Measurements from ENCODE around the gene ADGB. TPM values are rescaled to one million over a fixed set of nuclear protein-coding genes. Genes with fewer than 3 reads are reported as not detected.

ADGB gene
- total RNA-seq, 1 experiment from 2014 or later: not detected

GRCh38 chr6:146829792-146830565 is 231.2 kb downstream of the ADGB start:
- ATAC-seq: no peak
- ChIA-PET POLR2A (ENCODE audit: unreplicated experiment) (no interaction called here), CTCF (no interaction called here)
- intact Hi-C loops (cut with micrococcal nuclease): no loop called here
- Histone ChIP-seq H3K4me2 (ENCODE audit: low read length) (no peak overlapping the region), H3K9me2 (replicated peaks; ENCODE audit: low read length) (no peaks in the 10 kb centered on the region), H4K20me1 (ENCODE audit: low read length) (no peaks in the 10 kb centered on the region), H2AFZ (ENCODE audit: low read length) (no peak overlapping the region), H3K9me3 (ENCODE audit: low read length) (no peaks in the 10 kb centered on the region), H3K9ac (ENCODE audit: low read length) (no peak overlapping the region), H3K4me3 (ENCODE audit: low read length) (no peak overlapping the region), H3K27me3 (ENCODE audit: low read length) (no peaks in the 10 kb centered on the region), H3F3A (ENCODE audit: low read length, unreplicated experiment) (no peaks in the 10 kb centered on the region), H3K79me2 (ENCODE audit: low read length) (no peaks in the 10 kb centered on the region), H3K27ac (ENCODE audit: low read length) (no peak overlapping the region), H3K36me3 (ENCODE audit: low read depth, low read length) (no peaks in the 10 kb centered on the region), H3K4me1 (ENCODE audit: insufficient read depth, low read length) (peaks cover 12% of the 10 kb centered on the region; the same call in 1 of the 2 replicates)
- no TSS peak for BruUV-seq (replicated peaks)
- TF ChIP-seq EZH2phosphoT487 (IDR thresholded peaks at IDR 0.05; ENCODE audit: borderline replicate concordance, low read length): no peak
- TF ChIP-seq, protein P1, sequence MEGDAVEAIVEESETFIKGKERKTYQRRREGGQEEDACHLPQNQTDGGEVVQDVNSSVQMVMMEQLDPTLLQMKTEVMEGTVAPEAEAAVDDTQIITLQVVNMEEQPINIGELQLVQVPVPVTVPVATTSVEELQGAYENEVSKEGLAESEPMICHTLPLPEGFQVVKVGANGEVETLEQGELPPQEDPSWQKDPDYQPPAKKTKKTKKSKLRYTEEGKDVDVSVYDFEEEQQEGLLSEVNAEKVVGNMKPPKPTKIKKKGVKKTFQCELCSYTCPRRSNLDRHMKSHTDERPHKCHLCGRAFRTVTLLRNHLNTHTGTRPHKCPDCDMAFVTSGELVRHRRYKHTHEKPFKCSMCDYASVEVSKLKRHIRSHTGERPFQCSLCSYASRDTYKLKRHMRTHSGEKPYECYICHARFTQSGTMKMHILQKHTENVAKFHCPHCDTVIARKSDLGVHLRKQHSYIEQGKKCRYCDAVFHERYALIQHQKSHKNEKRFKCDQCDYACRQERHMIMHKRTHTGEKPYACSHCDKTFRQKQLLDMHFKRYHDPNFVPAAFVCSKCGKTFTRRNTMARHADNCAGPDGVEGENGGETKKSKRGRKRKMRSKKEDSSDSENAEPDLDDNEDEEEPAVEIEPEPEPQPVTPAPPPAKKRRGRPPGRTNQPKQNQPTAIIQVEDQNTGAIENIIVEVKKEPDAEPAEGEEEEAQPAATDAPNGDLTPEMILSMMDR (conservative IDR thresholded peaks at IDR 0.05; ENCODE audit: low read depth, low read length): no peak
- no peak for TF ChIP-seq EZH2 (IDR thresholded peaks at IDR 0.05; ENCODE audit: low read length, unreplicated experiment)
- DNase-seq: no peak

GRCh38 chr6:146833157-146833556 is 234.4 kb downstream of the ADGB start:
- Histone ChIP-seq H3K9me3 (ENCODE audit: low read length) (no peaks in the 10 kb centered on the region), H3K36me3 (ENCODE audit: low read depth, low read length) (no peaks in the 10 kb centered on the region), H3K4me2 (ENCODE audit: low read length) (no peak overlapping the region), H3K79me2 (ENCODE audit: low read length) (no peaks in the 10 kb centered on the region), H3K9me2 (replicated peaks; ENCODE audit: low read length) (no peaks in the 10 kb centered on the region), H2AFZ (ENCODE audit: low read length) (no peak overlapping the region), H3K4me1 (ENCODE audit: insufficient read depth, low read length) (no peaks in the 10 kb centered on the region), H3F3A (ENCODE audit: low read length, unreplicated experiment) (no peaks in the 10 kb centered on the region), H4K20me1 (ENCODE audit: low read length) (no peaks in the 10 kb centered on the region), H3K27me3 (ENCODE audit: low read length) (no peaks in the 10 kb centered on the region), H3K27ac (ENCODE audit: low read length) (no peak overlapping the region), H3K4me3 (ENCODE audit: low read length) (no peak overlapping the region), H3K9ac (ENCODE audit: low read length) (no peak overlapping the region)
- BruUV-seq (replicated peaks): no TSS peak
- POLR2A ChIA-PET (ENCODE audit: unreplicated experiment): no interaction called here
- DNase-seq (no peak), ATAC-seq (no peak)
- CTCF ChIA-PET: no interaction called here
- TF ChIP-seq EZH2 (IDR thresholded peaks at IDR 0.05; ENCODE audit: low read length, unreplicated experiment): no peak
- TF ChIP-seq, protein P1 (conservative IDR thresholded peaks at IDR 0.05; ENCODE audit: low read depth, low read length): no peak
- TF ChIP-seq EZH2phosphoT487 (IDR thresholded peaks at IDR 0.05; ENCODE audit: borderline replicate concordance, low read length): no peak
- intact Hi-C loops (cut with micrococcal nuclease): no loop called here

GRCh38 chr6:146840216-146840615 is 241.4 kb downstream of the ADGB start:
- no peaks in the 10 kb centered on the region for H3F3A ChIP-seq (ENCODE audit: low read length, unreplicated experiment)
- H3K27ac ChIP-seq (ENCODE audit: low read length): no peak overlapping the region
- no peaks in the 10 kb centered on the region for H3K27me3 ChIP-seq (ENCODE audit: low read length)
- CTCF ChIA-PET: no interaction called here
- POLR2A ChIA-PET (ENCODE audit: unreplicated experiment): no interaction called here
- H3K36me3 ChIP-seq (ENCODE audit: low read depth, low read length): no peaks in the 10 kb centered on the region
- no peaks in the 10 kb centered on the region for H4K20me1 ChIP-seq (ENCODE audit: low read length)
- intact Hi-C loops (cut with micrococcal nuclease): no loop called here
- ATAC-seq (no peak), DNase-seq (no peak)
- H3K9me2 ChIP-seq (replicated peaks; ENCODE audit: low read length): no peaks in the 10 kb centered on the region
- no peaks in the 10 kb centered on the region for H3K79me2 ChIP-seq (ENCODE audit: low read length)
- no peak overlapping the region for H3K4me3 ChIP-seq (ENCODE audit: low read length)
- no peak overlapping the region for H3K4me2 ChIP-seq (ENCODE audit: low read length)
- H2AFZ ChIP-seq (ENCODE audit: low read length): no peak overlapping the region
- H3K9me3 ChIP-seq (ENCODE audit: low read length): no peaks in the 10 kb centered on the region
- no peak for TF ChIP-seq EZH2 (IDR thresholded peaks at IDR 0.05; ENCODE audit: low read length, unreplicated experiment)
- TF ChIP-seq, protein P1 (conservative IDR thresholded peaks at IDR 0.05; ENCODE audit: low read depth, low read length): no peak
- no peak for TF ChIP-seq EZH2phosphoT487 (IDR thresholded peaks at IDR 0.05; ENCODE audit: borderline replicate concordance, low read length)
- no peaks in the 10 kb centered on the region for H3K4me1 ChIP-seq (ENCODE audit: insufficient read depth, low read length)
- no TSS peak for BruUV-seq (replicated peaks)
- H3K9ac ChIP-seq (ENCODE audit: low read length): no peak overlapping the region
